HepG2 (cell line): Measurements from ENCODE around the gene STOML2. TPM values are rescaled to one million over a fixed set of nuclear protein-coding genes. Genes with fewer than 3 reads are reported as not detected.
A peak's percentile ranks its signal among the peaks of the same experiment; 100 is the strongest.

ENCODE experiments used
- ATF2 ChIP-seq: sonication (generic); formaldehyde crosslinking; IDR thresholded peaks from 2 replicates; pipeline ENCODE4 v1.4.0; 2020; ENCODE audit warnings: missing genetic modification reagents
- EP300 ChIP-seq, 3 experiments: sonication (generic) in 1 of 3; formaldehyde crosslinking in 1 of 3; IDR thresholded peaks; 2 replicates each; pipeline versions ENCODE4 v1.5.1 to v1.6.1; 2011 to 2020; ENCODE audit warnings: low read depth in 2 of 3, low read length in 2 of 3, borderline replicate concordance in 1 of 3, improper control_type of control experiment in 1 of 3, mild to moderate bottlenecking in 1 of 3, missing genetic modification reagents in 1 of 3, moderate library complexity in 1 of 3
- FOXP4 ChIP-seq: sonication (generic); formaldehyde crosslinking; IDR thresholded peaks from 2 replicates; pipeline ENCODE4 v1.4.0; 2020; ENCODE audit warnings: missing genetic modification reagents
- GATAD1 ChIP-seq: IDR thresholded peaks from 2 replicates; pipeline ENCODE4 v1.6.1; 2016; ENCODE audit warnings: missing genetic modification reagents, missing compliant biosample characterization
- MAX ChIP-seq: IDR thresholded peaks from 2 replicates; pipeline ENCODE4 v1.6.1; 2012; ENCODE audit warnings: inconsistent platforms
- MTA3 ChIP-seq: sonication (generic); formaldehyde crosslinking; IDR thresholded peaks from 2 replicates; pipeline ENCODE4 v1.4.0; 2020; ENCODE audit warnings: missing genetic modification reagents
- NFIB ChIP-seq: sonication (generic); formaldehyde crosslinking; IDR thresholded peaks from 2 replicates; pipeline ENCODE4 v1.9.0; 2021; ENCODE audit warnings: missing genetic modification reagents, mild to moderate bottlenecking, borderline replicate concordance
- SKIL ChIP-seq: sonication (generic); formaldehyde crosslinking; IDR thresholded peaks from 2 replicates; pipeline ENCODE4 v1.8.0; 2022; ENCODE audit warnings: missing genetic modification reagents, mild to moderate bottlenecking, moderate library complexity, borderline replicate concordance
- YEATS2 ChIP-seq: sonication (generic); formaldehyde crosslinking; IDR thresholded peaks from 2 replicates; pipeline ENCODE4 v1.4.0; 2020; ENCODE audit warnings: missing genetic modification reagents, borderline replicate concordance
- ZBTB8A ChIP-seq: sonication (generic); formaldehyde crosslinking; IDR thresholded peaks from 2 replicates; pipeline ENCODE4 v1.4.0; 2020; ENCODE audit warnings: mild to moderate bottlenecking, low read depth, missing genetic modification reagents, borderline replicate concordance
- ZC3H13 ChIP-seq: sonication (generic); formaldehyde crosslinking; IDR thresholded peaks from 2 replicates; pipeline ENCODE4 v1.8.1; 2023; ENCODE audit warnings: mild to moderate bottlenecking, missing genetic modification reagents, moderate library complexity
- ZFP82 ChIP-seq: sonication (generic); formaldehyde crosslinking; IDR thresholded peaks from 2 replicates; pipeline ENCODE4 v1.5.1; 2020; ENCODE audit warnings: mild to moderate bottlenecking, missing genetic modification reagents, borderline replicate concordance
- ZNF251 ChIP-seq: sonication (generic); formaldehyde crosslinking; IDR thresholded peaks from 2 replicates; pipeline ENCODE4 v1.9.0; 2021; ENCODE audit warnings: mild to moderate bottlenecking, missing genetic modification reagents
- ZNF280D ChIP-seq: sonication (generic); formaldehyde crosslinking; IDR thresholded peaks from 2 replicates; pipeline ENCODE4 v1.5.1; 2020; ENCODE audit warnings: mild to moderate bottlenecking, missing genetic modification reagents
- ZNF564 ChIP-seq: sonication (generic); formaldehyde crosslinking; IDR thresholded peaks from 2 replicates; pipeline ENCODE4 v1.8.1; 2023; ENCODE audit warnings: mild to moderate bottlenecking, missing genetic modification reagents
- ZNF691 ChIP-seq: sonication (generic); formaldehyde crosslinking; IDR thresholded peaks from 2 replicates; pipeline ENCODE4 v1.4.0; 2020; ENCODE audit warnings: missing genetic modification reagents, low read depth, mild to moderate bottlenecking, borderline replicate concordance
- ZNF776 ChIP-seq: sonication (generic); formaldehyde crosslinking; IDR thresholded peaks from 2 replicates; pipeline ENCODE4 v1.4.0; 2020; ENCODE audit warnings: mild to moderate bottlenecking, missing genetic modification reagents
- polyA plus RNA-seq, 8 experiments: library from polyadenylated mRNA; depleted of rRNA in 3 of 8; stranded (reverse) in 7 of 8; unstranded in 1 of 8; fragments of >200 nt; fragmentation: Illumina TruSeq in 4 of 8; extraction: Trizol in 4 of 8; gene quantifications; 2 replicates each; pipeline versions ENCODE4 v1.2.1 to v1.2.3, GENCODE V29; 2011 to 2016; ENCODE audit warnings: low read depth in 4 of 8, missing spikeins in 1 of 8, mixed read lengths in 1 of 8; ENCODE audit not compliant: insufficient read depth in 1 of 8
- total RNA-seq, 5 experiments: library from RNA; depleted of rRNA; stranded (reverse); fragments of >200 nt; fragmentation: Illumina TruSeq; extraction: Trizol; gene quantifications; 2 replicates each; pipeline ENCODE4 v1.2.3, GENCODE V29; 2016; ENCODE audit warnings: low read depth in 1 of 5

STOML2 gene
- total and polyA plus RNA-seq, 2 of the 13 experiments (the other 11 are each of a cell fraction or from before 2014, with no cell fraction given) = 245 to 250 TPM

GRCh38 chr9:35096035-35096849, 6.7 kb downstream of the STOML2 start, which contains the start of gene PIGO (continued):
- TF ChIP-seq ZNF280D (CRISPR knock-in tag) (peak; percentile 93), MTA3 (CRISPR knock-in tag) (no peak), ZBTB8A (CRISPR knock-in tag) (peak; percentile 95; the same call in 1 of the 2 replicates), GATAD1 (CRISPR knock-in tag) (peak; percentile 96), EP300 (IDR thresholded peaks at IDR 0.05; ENCODE audit: low read depth in 2 of 2, low read length in 2 of 2) (0 out of 4 replicates have a peak, but pooled peaks of 1 of the 2 experiments have one; percentile 42), EP300 (CRISPR knock-in tag; IDR thresholded peaks at IDR 0.05; ENCODE audit: borderline replicate concordance) (no peak; the same call in 1 of the 2 replicates), ZC3H13 (no peak; the same call in 1 of the 2 replicates), MAX (peak; percentile 57), ATF2 (CRISPR knock-in tag) (peak; percentile 84), ZNF564 (peak; percentile 88), ZNF251 (CRISPR knock-in tag) (peak; percentile 93; the same call in 1 of the 2 replicates), NFIB (no peak), ZNF776 (CRISPR knock-in tag) (no peak), SKIL (CRISPR knock-in tag) (0 out of 2 replicates have a peak, but pooled peaks have one; percentile 42), FOXP4 (CRISPR knock-in tag) (peak; percentile 25; the same call in 1 of the 2 replicates), ZFP82 (CRISPR knock-in tag) (peak; percentile 95), YEATS2 (CRISPR knock-in tag) (peak; percentile 94), ZNF691 (CRISPR knock-in tag) (peak; percentile 95)
